Mammary epithelial cell (primary cell): ENCODE data around the gene HEXD.

Experiments
- EZH2 ChIP-seq: IDR thresholded peaks from 2 replicates; pipeline ENCODE4 v1.6.1; 2012; ENCODE audit warnings: low read length, inconsistent platforms, borderline replicate concordance
- TF ChIP-seq, protein P1 (sequence below), 2 donors: IDR thresholded peaks in 1 of 2; conservative IDR thresholded peaks in 1 of 2; 2 replicates each; pipeline ENCODE4 v1.5.1; 2011 to 2012; ENCODE audit warnings: inconsistent platforms in 2 of 2, low read length in 2 of 2, mild to moderate bottlenecking in 2 of 2, control low read depth in 1 of 2, low read depth in 1 of 2; ENCODE audit not compliant: insufficient read depth in 1 of 2; ENCODE audit errors: extremely low read depth in 1 of 2

DNA sequence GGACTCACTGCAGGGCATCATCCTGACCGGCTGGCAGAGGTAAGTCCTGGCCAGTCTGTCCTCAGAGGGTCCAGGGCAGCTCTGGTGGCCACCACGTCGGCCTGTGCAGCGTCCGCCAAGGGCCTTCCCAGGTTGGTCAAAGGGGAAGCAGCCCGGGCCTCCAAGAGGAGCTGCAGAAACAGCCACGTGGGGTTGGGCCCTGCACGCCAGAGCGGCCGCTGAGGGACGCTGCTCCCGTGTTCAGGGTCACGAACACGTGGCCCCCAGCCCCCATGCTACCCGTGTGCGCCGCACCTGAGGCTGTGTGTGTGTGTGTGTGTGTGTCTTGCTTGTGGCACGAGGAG lies 19.1 kb downstream of the HEXD start:
- TF ChIP-seq, protein P1, sequence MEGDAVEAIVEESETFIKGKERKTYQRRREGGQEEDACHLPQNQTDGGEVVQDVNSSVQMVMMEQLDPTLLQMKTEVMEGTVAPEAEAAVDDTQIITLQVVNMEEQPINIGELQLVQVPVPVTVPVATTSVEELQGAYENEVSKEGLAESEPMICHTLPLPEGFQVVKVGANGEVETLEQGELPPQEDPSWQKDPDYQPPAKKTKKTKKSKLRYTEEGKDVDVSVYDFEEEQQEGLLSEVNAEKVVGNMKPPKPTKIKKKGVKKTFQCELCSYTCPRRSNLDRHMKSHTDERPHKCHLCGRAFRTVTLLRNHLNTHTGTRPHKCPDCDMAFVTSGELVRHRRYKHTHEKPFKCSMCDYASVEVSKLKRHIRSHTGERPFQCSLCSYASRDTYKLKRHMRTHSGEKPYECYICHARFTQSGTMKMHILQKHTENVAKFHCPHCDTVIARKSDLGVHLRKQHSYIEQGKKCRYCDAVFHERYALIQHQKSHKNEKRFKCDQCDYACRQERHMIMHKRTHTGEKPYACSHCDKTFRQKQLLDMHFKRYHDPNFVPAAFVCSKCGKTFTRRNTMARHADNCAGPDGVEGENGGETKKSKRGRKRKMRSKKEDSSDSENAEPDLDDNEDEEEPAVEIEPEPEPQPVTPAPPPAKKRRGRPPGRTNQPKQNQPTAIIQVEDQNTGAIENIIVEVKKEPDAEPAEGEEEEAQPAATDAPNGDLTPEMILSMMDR (conservative IDR thresholded peaks at IDR 0.05 in 1 of 2, IDR thresholded peaks at IDR 0.05 in 1 of 2; ENCODE audit: extremely low read depth in 1 of 2, insufficient read depth in 1 of 2, low read depth in 1 of 2, low read length in 2 of 2): no peak
- TF ChIP-seq EZH2: no peak
